Effector memory CD4-positive, alpha-beta T cell (primary cell): ENCODE results near the gene CIROP.
A peak's percentile ranks its signal among the peaks of the same experiment; 100 is the strongest.

Experiments used
- DNase-seq, 3 donors: peaks; one replicate each; pipeline ENCODE4 v3.0.0-alpha.2; 2020
- H3K27ac ChIP-seq: 2 replicates; pipeline ENCODE4 v1.7.0; 2013; ENCODE audit warnings: mild to moderate bottlenecking, low read length, moderate library complexity; ENCODE audit not compliant: insufficient read depth, poor library complexity, severe bottlenecking
- H3K27me3 ChIP-seq: replicated peaks from 2 replicates; pipeline ENCODE4 v1.7.0; 2013; ENCODE audit warnings: mild to moderate bottlenecking, low read length; ENCODE audit not compliant: insufficient read depth, control insufficient read depth, poor library complexity, severe bottlenecking
- H3K36me3 ChIP-seq: 2 replicates; pipeline ENCODE4 v1.7.0; 2013; ENCODE audit warnings: mild to moderate bottlenecking, low read length, moderate library complexity; ENCODE audit not compliant: control insufficient read depth, insufficient read depth
- H3K4me1 ChIP-seq: 2 replicates; pipeline ENCODE4 v1.7.0; 2013; ENCODE audit warnings: low read length, mild to moderate bottlenecking; ENCODE audit not compliant: control insufficient read depth, insufficient read depth, poor library complexity, severe bottlenecking
- H3K4me3 ChIP-seq: 2 replicates; pipeline ENCODE4 v1.7.0; 2013; ENCODE audit warnings: low read length, low read depth, mild to moderate bottlenecking; ENCODE audit not compliant: insufficient read depth, poor library complexity, severe bottlenecking
- H3K9me3 ChIP-seq: 2 replicates; pipeline ENCODE4 v1.7.0; 2013; ENCODE audit warnings: mild to moderate bottlenecking, low read length, moderate library complexity; ENCODE audit not compliant: control insufficient read depth

CIROP gene

DNA sequence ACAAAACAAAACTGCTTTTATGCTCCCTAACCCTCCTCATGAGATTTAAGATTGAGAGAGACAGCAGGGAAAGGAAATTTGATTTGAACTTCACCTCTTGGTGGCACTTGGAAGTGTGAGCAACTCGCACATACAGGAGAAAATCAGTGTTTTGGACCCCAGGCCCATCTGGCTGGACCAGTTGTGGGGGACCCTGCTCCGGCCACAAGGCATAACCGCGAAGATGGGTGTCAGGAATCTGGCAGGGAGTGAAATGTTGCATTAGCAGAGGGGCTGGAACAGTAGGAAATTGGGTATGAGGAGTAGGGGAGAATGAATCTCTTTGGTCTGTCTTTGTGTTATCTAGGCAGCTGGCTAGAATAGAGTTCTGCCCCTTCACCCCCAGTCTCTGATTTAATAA, 1.2 kb downstream of the CIROP start:
- Histone ChIP-seq H3K36me3 (peaks cover 10% of the 10 kb centered on the region), H3K27ac (no peak overlapping the region), H3K4me1 (no peaks in the 10 kb centered on the region), H3K4me3 (no peak overlapping the region), H3K27me3 (no peaks in the 10 kb centered on the region), H3K9me3 (no peaks in the 10 kb centered on the region)
- DNase-seq: no peak

DNA sequence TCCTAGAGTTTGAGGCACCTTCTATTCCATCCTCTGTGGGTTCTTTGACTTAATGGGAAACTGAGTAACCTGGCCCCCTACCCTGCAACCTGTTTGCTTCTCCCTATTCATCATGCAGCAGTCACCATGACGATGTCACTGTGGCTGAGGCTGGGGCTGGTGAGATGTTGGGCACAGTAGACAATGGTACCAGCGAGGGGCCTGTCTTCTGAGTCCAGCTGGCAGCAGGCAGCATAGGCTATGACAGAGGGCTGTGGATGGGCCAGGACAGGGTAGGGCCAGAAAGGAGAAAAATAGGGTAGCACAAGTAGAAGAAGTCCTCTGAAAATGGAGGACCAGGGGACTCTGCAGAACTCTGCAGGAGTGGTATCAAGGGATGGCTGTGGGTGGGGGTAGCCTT, 2.0 kb downstream of the CIROP start:
- H3K36me3 ChIP-seq: peaks cover 18% of the 10 kb centered on the region
- no peaks in the 10 kb centered on the region for H3K27me3 ChIP-seq
- no peak overlapping the region for H3K27ac ChIP-seq
- H3K4me1 ChIP-seq: no peaks in the 10 kb centered on the region
- H3K4me3 ChIP-seq: no peak overlapping the region
- DNase-seq: no peak
- H3K9me3 ChIP-seq: no peaks in the 10 kb centered on the region

DNA sequence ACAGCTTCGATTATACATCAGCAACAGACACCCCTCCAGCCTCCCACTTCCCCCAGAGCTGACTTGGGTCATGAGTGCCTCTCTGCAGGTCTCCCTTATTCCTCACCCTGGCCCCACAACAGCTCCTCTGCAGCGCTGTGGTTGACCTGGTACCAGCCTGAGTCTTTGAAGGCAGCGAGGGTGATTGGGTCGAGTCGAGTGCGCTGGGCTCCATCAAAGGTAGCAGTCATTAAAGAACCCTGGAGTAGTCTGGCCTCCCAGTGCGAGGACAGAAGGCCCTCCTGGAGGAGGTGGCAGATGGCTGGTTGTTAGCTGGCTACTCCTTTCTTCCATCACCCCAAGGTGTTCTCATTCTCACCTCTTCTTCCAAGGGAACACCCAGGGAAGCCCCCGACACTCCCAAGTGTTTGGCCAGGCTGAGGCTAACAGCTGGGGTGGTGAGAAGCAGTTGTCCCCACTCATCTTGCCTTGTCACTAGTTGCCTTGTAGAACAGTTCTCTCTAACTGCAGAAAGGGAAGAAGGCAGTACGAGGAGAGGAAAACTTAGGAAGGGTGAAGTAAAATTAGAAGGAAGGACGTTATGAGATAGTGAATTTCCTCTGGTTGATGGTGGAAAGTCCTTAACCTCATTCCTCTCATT, 2.7 kb downstream of the CIROP start:
- no peak for DNase-seq
- Histone ChIP-seq H3K27ac (no peak overlapping the region), H3K27me3 (no peaks in the 10 kb centered on the region), H3K4me1 (no peaks in the 10 kb centered on the region), H3K9me3 (no peaks in the 10 kb centered on the region), H3K4me3 (no peak overlapping the region), H3K36me3 (peaks cover 22% of the 10 kb centered on the region)

DNA sequence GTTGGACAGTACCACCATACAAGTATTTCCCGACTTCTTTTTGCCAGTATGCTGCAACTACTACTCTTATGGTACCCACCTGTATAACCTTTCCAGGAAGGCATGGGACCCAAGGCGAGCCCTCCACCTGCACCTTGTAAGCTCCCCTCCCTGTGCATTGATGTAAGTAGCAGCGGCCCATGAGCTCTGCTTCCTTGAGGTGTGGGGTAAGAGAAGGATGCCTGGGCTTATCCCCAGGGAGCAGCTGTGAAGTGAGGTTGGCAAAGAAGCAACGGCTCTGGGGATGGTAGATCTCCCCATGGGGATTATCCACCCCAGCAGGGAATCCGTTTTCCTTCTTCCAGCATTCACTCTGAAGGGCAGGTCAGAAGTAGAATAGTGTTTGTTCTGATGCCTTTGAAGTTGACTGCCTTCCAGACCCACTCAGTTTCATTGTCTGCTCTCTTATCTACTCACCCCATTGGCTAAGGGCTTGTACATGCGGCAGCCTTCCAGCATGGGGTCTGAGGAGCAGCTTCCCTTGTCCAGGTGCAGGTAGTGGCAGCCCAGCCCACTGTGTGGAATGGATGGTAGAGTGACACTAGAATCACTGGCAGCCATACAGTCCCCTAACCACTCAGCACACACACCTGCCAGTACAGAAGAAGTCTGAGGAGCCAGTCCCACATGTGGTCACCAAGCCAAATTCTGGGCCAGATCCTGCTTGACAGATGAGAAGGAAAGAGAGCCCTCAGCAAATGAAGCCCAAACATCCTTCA, 3.4 kb downstream of the CIROP start:
- no peaks in the 10 kb centered on the region for H3K27me3 ChIP-seq
- peaks cover 22% of the 10 kb centered on the region for H3K36me3 ChIP-seq
- H3K4me1 ChIP-seq: no peaks in the 10 kb centered on the region
- DNase-seq: no peak
- H3K4me3 ChIP-seq: no peak overlapping the region
- no peaks in the 10 kb centered on the region for H3K9me3 ChIP-seq
- H3K27ac ChIP-seq: no peak overlapping the region

GRCh38 chr14:23099212-23099861, 5.5 kb downstream of the CIROP start:
- no peak overlapping the region for H3K4me3 ChIP-seq
- no peaks in the 10 kb centered on the region for H3K27me3 ChIP-seq
- no peak for DNase-seq
- peaks cover 22% of the 10 kb centered on the region for H3K36me3 ChIP-seq
- H3K4me1 ChIP-seq: no peaks in the 10 kb centered on the region
- H3K9me3 ChIP-seq: no peaks in the 10 kb centered on the region
- no peak overlapping the region for H3K27ac ChIP-seq

DNA sequence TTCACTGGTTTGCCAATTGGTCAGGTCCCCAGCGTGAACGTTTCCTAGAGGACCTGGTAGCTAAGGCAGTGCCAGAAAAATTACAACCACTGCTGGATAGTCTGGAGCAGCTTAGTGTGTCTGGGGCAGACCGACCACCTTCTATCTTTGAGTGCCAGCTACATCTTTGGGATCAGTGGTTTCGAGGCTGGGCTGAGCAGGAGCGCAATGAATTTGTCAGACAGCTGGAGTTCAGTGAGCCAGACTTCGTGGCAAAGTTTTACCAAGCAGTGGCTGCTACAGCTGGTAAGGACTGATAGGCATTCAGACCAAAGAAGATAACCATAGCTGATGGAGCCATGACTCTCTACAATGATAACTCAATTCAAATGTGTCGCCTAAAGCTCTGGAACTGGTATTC, 7.0 kb downstream of the CIROP start:
- H3K27me3 ChIP-seq: no peaks in the 10 kb centered on the region
- H3K36me3 ChIP-seq: peaks cover 28% of the 10 kb centered on the region
- H3K27ac ChIP-seq: no peak overlapping the region
- peaks cover 14% of the 10 kb centered on the region for H3K4me1 ChIP-seq
- H3K4me3 ChIP-seq: no peak overlapping the region
- no peaks in the 10 kb centered on the region for H3K9me3 ChIP-seq
- DNase-seq: no peak

- no peaks in the 10 kb centered on the region for H3K27me3 ChIP-seq
- no peaks in the 10 kb centered on the region for H3K9me3 ChIP-seq
- DNase-seq: peak; percentile 95 to 99 (median 99)
- peaks cover 18% of the 10 kb centered on the region for H3K4me1 ChIP-seq
- peak within 1 kb of the TSS; percentile 78 for H3K4me3 ChIP-seq
- H3K27ac ChIP-seq: peak within 1 kb of the TSS; percentile 95
- peaks cover 45% of the 10 kb centered on the region for H3K36me3 ChIP-seq
Measured at GRCh38 chr14:23095196-23096108, 9.3 kb downstream of the CIROP start, which contains the start of gene C14orf119. TSS of gene C14orf119 (plus strand) at chr14:23095505. CDS start at chr14:23097659, 2,154 bp downstream.

- peak in 2 of 3 donors; percentile 46 to 64 for DNase-seq
- Histone ChIP-seq H3K27ac (peak within 1 kb of the TSS; percentile 95), H3K4me1 (peaks cover 18% of the 10 kb centered on the region), H3K9me3 (no peaks in the 10 kb centered on the region), H3K36me3 (peaks cover 51% of the 10 kb centered on the region), H3K27me3 (no peaks in the 10 kb centered on the region), H3K4me3 (peak within 1 kb of the TSS; percentile 78)
Measured at GRCh38 chr14:23094666-23095195, 10.1 kb downstream of the CIROP start, which contains the start of gene ACIN1. TSS of gene ACIN1 (minus strand) at chr14:23095136. CDS start at chr14:23095112, 24 bp downstream.

DNA sequence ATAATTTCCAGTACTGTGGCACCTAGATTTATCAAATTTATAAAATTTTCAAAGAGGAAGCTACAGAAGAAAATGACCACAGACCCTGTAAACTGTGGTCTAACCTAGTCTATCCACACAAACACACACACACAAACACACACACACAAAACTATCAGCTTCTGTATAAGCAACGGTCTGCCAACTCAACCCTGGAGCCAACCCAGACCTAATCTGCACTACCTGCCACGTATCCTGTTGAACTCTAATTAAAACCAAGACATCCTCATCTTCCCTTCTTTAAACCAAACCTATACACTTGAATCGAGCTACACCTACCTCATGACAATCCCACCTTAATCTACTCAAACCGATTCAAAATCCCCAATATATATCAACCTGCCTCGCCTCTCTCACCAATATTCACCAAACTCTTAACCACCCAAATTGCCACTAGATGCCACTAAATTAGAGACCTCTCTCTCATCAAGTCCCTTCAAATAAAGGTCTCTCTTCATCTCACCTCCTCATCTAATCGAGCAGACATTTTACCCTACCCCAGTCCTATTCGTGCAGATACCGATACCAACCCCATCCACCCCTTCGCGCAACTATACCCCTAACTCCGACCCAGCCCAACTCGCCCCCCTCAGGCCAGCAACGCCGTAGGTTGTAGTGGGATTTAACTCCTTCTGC, 10.7 kb downstream of the CIROP start:
- Histone ChIP-seq H3K4me1 (peaks cover 18% of the 10 kb centered on the region), H3K36me3 (peaks cover 52% of the 10 kb centered on the region), H3K27ac (peak overlapping the region; percentile 95), H3K4me3 (peak overlapping the region; percentile 71), H3K27me3 (no peaks in the 10 kb centered on the region), H3K9me3 (no peaks in the 10 kb centered on the region)
- DNase-seq: no peak
